Endothelial cell of umbilical vein (primary cell): Measurements from ENCODE around the gene TXNDC8. TPM values are rescaled to one million over a fixed set of nuclear protein-coding genes. Genes with fewer than 3 reads are reported as not detected.

Experiments
- BruUV-seq: library from RNA; stranded (reverse); fragments of 400-500 nt; replicated peaks from 2 replicates; lab custom pipeline; 2021; lab: Mats Ljungman, UMichigan
- CTCF ChIA-PET: fragments of 300-600, 350-600 bp; sonication (Branson Sonifier 250); formaldehyde crosslinking; loops from one replicate; lab custom pipeline; 2021; ENCODE audit warnings: antibody characterized with exemption, inconsistent platforms; lab: Charles Lee
- POLR2A ChIA-PET: fragments of 300-600, 350-600 bp; sonication (Branson Sonifier 250); formaldehyde crosslinking; loops from one replicate; lab custom pipeline; 2021; ENCODE audit warnings: antibody characterized with exemption, inconsistent platforms; lab: Charles Lee
- DNase-seq: peaks from one replicate; pipeline ENCODE4 v3.0.0-alpha.2; 2011; ENCODE audit warnings: low read depth, low spot score
- FAIRE-seq: peaks from 2 replicates; lab custom pipeline; 2011; peaks lifted over from hg19 to GRCh38; lab: Jason Lieb, UNC
- H2AFZ ChIP-seq: 2 replicates; pipeline ENCODE4 v1.6.0; 2012; ENCODE audit warnings: low read depth, low read length, control low read depth, inconsistent platforms
- H3K27ac ChIP-seq: 2 replicates; pipeline ENCODE4 v1.5.1; 2011; ENCODE audit warnings: low read depth, mild to moderate bottlenecking, control low read depth, low read length, moderate library complexity; ENCODE audit not compliant: insufficient read depth
- H3K27me3 ChIP-seq, 2 experiments: 2 replicates each; pipeline versions ENCODE4 v1.6.0 to v1.6.1; 2011; ENCODE audit warnings: low read length in 2 of 2, mixed read lengths in 1 of 2; ENCODE audit not compliant: control insufficient read depth in 2 of 2, insufficient read depth in 2 of 2
- H3K36me3 ChIP-seq, 2 experiments: 2 replicates in 1 of 2; 3 replicates in 1 of 2; pipeline ENCODE4 v1.5.1; 2011; ENCODE audit warnings: low read length in 2 of 2, mild to moderate bottlenecking in 1 of 2, moderate library complexity in 1 of 2; ENCODE audit not compliant: control insufficient read depth in 2 of 2, insufficient read depth in 2 of 2; ENCODE audit errors: extremely low read depth in 1 of 2
- H3K4me1 ChIP-seq: 3 replicates; pipeline ENCODE4 v1.5.1; 2011; ENCODE audit warnings: mild to moderate bottlenecking, low read length; ENCODE audit not compliant: control insufficient read depth, insufficient read depth; ENCODE audit errors: extremely low read depth
- H3K4me2 ChIP-seq: 2 replicates; pipeline ENCODE4 v1.6.1; 2011; ENCODE audit warnings: low read length, control low read depth, mixed read lengths; ENCODE audit not compliant: insufficient read depth
- H3K4me3 ChIP-seq, 3 experiments: fragments of 200-600 bp in 1 of 3; sonication (generic), shearing (Covaris generic) in 1 of 3; replicated peaks in 1 of 3; 2 replicates each; pipeline ENCODE4 v1.5.1; 2011 to 2016; ENCODE audit warnings: control low read depth in 3 of 3, low read length in 3 of 3, mild to moderate bottlenecking in 2 of 3, inconsistent platforms in 1 of 3, low read depth in 1 of 3, moderate library complexity in 1 of 3; ENCODE audit not compliant: insufficient read depth in 1 of 3
- H3K79me2 ChIP-seq: 2 replicates; pipeline ENCODE4 v1.6.0; 2012; ENCODE audit warnings: low read length, inconsistent platforms; ENCODE audit not compliant: control insufficient read depth, insufficient read depth
- H3K9ac ChIP-seq: replicated peaks from 2 replicates; pipeline ENCODE3; 2011; ENCODE audit warnings: low read length, control low read depth; ENCODE audit not compliant: insufficient read depth; ENCODE audit errors: extremely low read depth
- H3K9me1 ChIP-seq: replicated peaks from 3 replicates; pipeline ENCODE4 v1.6.0; 2011; ENCODE audit warnings: mild to moderate bottlenecking, low read length; ENCODE audit not compliant: control insufficient read depth, insufficient read depth; ENCODE audit errors: extremely low read depth
- H3K9me3 ChIP-seq: replicated peaks from 2 replicates; pipeline ENCODE4 v1.5.1; 2012; ENCODE audit warnings: low read length, inconsistent platforms; ENCODE audit not compliant: control insufficient read depth, insufficient read depth
- H4K20me1 ChIP-seq: replicated peaks from 2 replicates; pipeline ENCODE3; 2011; ENCODE audit warnings: mild to moderate bottlenecking, low read length; ENCODE audit not compliant: control insufficient read depth, insufficient read depth; ENCODE audit errors: extremely low read depth
- CTCF ChIP-seq, 2 donors: IDR thresholded peaks; 1 replicate in 1 of 2; 2 replicates in 1 of 2; pipeline ENCODE4 v1.5.1; 2011; ENCODE audit warnings: low read length in 2 of 2, mild to moderate bottlenecking in 2 of 2, moderate library complexity in 2 of 2, control low read depth in 1 of 2, inconsistent platforms in 1 of 2, low read depth in 1 of 2; ENCODE audit not compliant: insufficient read depth in 1 of 2; ENCODE audit errors: extremely low read depth in 1 of 2
- EZH2 ChIP-seq: IDR thresholded peaks from 2 replicates; pipeline ENCODE4 v1.6.1; 2012; ENCODE audit warnings: borderline replicate concordance, low read depth, mild to moderate bottlenecking, moderate library complexity, low read length, inconsistent platforms; ENCODE audit not compliant: severe bottlenecking
- FOS ChIP-seq: IDR thresholded peaks from 2 replicates; pipeline ENCODE4 v1.6.1; 2011; ENCODE audit warnings: mild to moderate bottlenecking, low read length, moderate library complexity, borderline replicate concordance; ENCODE audit not compliant: insufficient read depth
- GATA2 ChIP-seq: IDR thresholded peaks from 2 replicates; pipeline ENCODE4 v1.7.0; 2011; ENCODE audit warnings: low read depth, mild to moderate bottlenecking, moderate library complexity, mixed read lengths, low read length; ENCODE audit not compliant: insufficient read length, insufficient read depth
- JUN ChIP-seq: IDR thresholded peaks from 2 replicates; pipeline ENCODE4 v1.6.1; 2011; ENCODE audit warnings: borderline replicate concordance, low read depth; ENCODE audit not compliant: insufficient read length, insufficient read depth
- MAX ChIP-seq: IDR thresholded peaks from 2 replicates; pipeline ENCODE4 v1.6.1; 2011; ENCODE audit not compliant: insufficient read depth, insufficient read length
- MYC ChIP-seq: IDR thresholded peaks from one replicate; pipeline ENCODE4 v1.6.1; 2011; ENCODE audit warnings: mild to moderate bottlenecking, low read depth, low read length
- POLR2A ChIP-seq: IDR thresholded peaks from 2 replicates; pipeline ENCODE4 v1.6.1; 2012; ENCODE audit warnings: low read depth, mild to moderate bottlenecking, control low read depth, low read length
- POLR2AphosphoS5 ChIP-seq: IDR thresholded peaks from 2 replicates; pipeline ENCODE4 v1.6.1; 2012; ENCODE audit warnings: low read depth, mild to moderate bottlenecking, control low read depth, low read length, moderate library complexity; ENCODE audit not compliant: insufficient read depth
- dilution Hi-C: fragments of 300-500 bp; cut with MboI; formaldehyde crosslinking; loops from one replicate; pipeline ENCODE4 v1.15.0; 2019; ENCODE audit warnings: low sequenced_read_pairs; ENCODE audit not compliant: extremely low pct_ligation_motif_present
- intact Hi-C: fragments of 100-400 bp; cut with micrococcal nuclease; formaldehyde crosslinking; loops from one replicate; pipeline ENCODE4 v1.10.0; 2022
- polyA plus RNA-seq, 4 experiments: library from polyadenylated mRNA; depleted of rRNA in 3 of 4; stranded (reverse) in 3 of 4; unstranded in 1 of 4; fragments of >200 nt; gene quantifications; 2 replicates each; pipeline versions ENCODE4 v1.2.1 to v1.2.3, GENCODE V29; 2011 to 2012; ENCODE audit warnings: missing spikeins in 1 of 4
- total RNA-seq: library from RNA; stranded (reverse); gene quantifications from 2 replicates; pipeline ENCODE4 v1.2.3, GENCODE V29; 2021

TXNDC8 gene
- total and polyA plus RNA-seq, 2 donors (not counting 3 experiments of a cell fraction or from before 2014, with no cell fraction given) = not detected

GRCh38 chr9:110291921-110292557, 45.6 kb downstream of the TXNDC8 start:
- intact Hi-C loops (no loop called here), dilution Hi-C loops (no loop called here)
- no TSS peak for BruUV-seq
- POLR2A ChIA-PET = no interaction called here
- Histone ChIP-seq H3K4me1 (no peaks in the 10 kb centered on the region), H3K27me3 (no peaks in the 10 kb centered on the region), H3K4me2 (no peak overlapping the region), H4K20me1 (no peaks in the 10 kb centered on the region), H3K9ac (no peak overlapping the region), H3K9me1 (no peaks in the 10 kb centered on the region), H3K36me3 (no peaks in the 10 kb centered on the region), H3K9me3 (no peaks in the 10 kb centered on the region), H2AFZ (no peak overlapping the region), H3K4me3 (no peak overlapping the region), H3K27ac (no peak overlapping the region), H3K79me2 (no peaks in the 10 kb centered on the region)
- DNase-seq = no peak
- no peak for FAIRE-seq
- CTCF ChIA-PET = no interaction called here
- TF ChIP-seq GATA2 (no peak), FOS (no peak), POLR2A (no peak), MYC (no peak), POLR2AphosphoS5 (no peak)

GRCh38 chr9:110290001-110290400, 47.7 kb downstream of the TXNDC8 start:
- no peak overlapping the region for H3K4me2 ChIP-seq
- POLR2A ChIA-PET = no interaction called here
- TF ChIP-seq EZH2 = no peak
- TF ChIP-seq MYC = no peak
- no peak for TF ChIP-seq POLR2AphosphoS5
- TF ChIP-seq FOS = no peak
- TF ChIP-seq POLR2A = no peak
- no peak for TF ChIP-seq GATA2
- no peak for TF ChIP-seq MAX
- no peak for TF ChIP-seq JUN
- no peak for TF ChIP-seq CTCF (IDR thresholded peaks at IDR 0.05; ENCODE audit: extremely low read depth in 1 of 2, insufficient read depth in 1 of 2, low read depth in 1 of 2, low read length in 2 of 2)
- no peak overlapping the region for H3K4me3 ChIP-seq
- H3K36me3 ChIP-seq = no peaks in the 10 kb centered on the region
- no peaks in the 10 kb centered on the region for H3K9me3 ChIP-seq
- intact Hi-C loops = no loop called here
- no peak for DNase-seq
- dilution Hi-C loops = no loop called here
- no peaks in the 10 kb centered on the region for H3K27me3 ChIP-seq
- no peaks in the 10 kb centered on the region for H3K79me2 ChIP-seq
- H4K20me1 ChIP-seq = no peaks in the 10 kb centered on the region
- no peak overlapping the region for H3K9ac ChIP-seq
- no peak overlapping the region for H3K27ac ChIP-seq
- CTCF ChIA-PET = no interaction called here
- H2AFZ ChIP-seq = no peak overlapping the region
- no TSS peak for BruUV-seq
- no peaks in the 10 kb centered on the region for H3K9me1 ChIP-seq
- H3K4me1 ChIP-seq = no peaks in the 10 kb centered on the region
- FAIRE-seq = no peak
